HG03066 (cell line): Measurements from ENCODE around the gene CHAT.
"Not testable (repeated sequence)": the region's sequence is repeated elsewhere in the genome, so short reads cannot be mapped to it uniquely, and the experiment has no call there.

ENCODE experiments used
- ATAC-seq: cut with Tn5 transposase; IDR thresholded peaks from one replicate; pipeline ENCODE4 v1.9.1; 2021; ENCODE audit warnings: low read depth; ENCODE audit not compliant: unreplicated experiment

CHAT gene

GRCh38 chr10:49678827-49679479 is 65.1 kb downstream of the CHAT start:
- ATAC-seq, result no peak

- ATAC-seq, result no peak
Observed at GRCh38 chr10:49679480-49679893, 65.7 kb downstream of the CHAT start, which contains the start of gene C10orf53. Gene C10orf53, plus strand, starts transcription at chr10:49679651. Its CDS starts 47 bp downstream, at chr10:49679698.

GRCh38 chr10:49682449-49682848 is 68.6 kb downstream of the CHAT start:
- ATAC-seq, result not testable (repeated sequence)

GRCh38 chr10:49682879-49683278 is 69.0 kb downstream of the CHAT start:
- no peak for ATAC-seq

GRCh38 chr10:49686651-49687050 is 72.8 kb downstream of the CHAT start:
- ATAC-seq, result no peak

GRCh38 chr10:49688261-49688846 is 74.5 kb downstream of the CHAT start:
- no peak for ATAC-seq

- no peak for ATAC-seq
Observed at GRCh38 chr10:49688920-49689319, 75.1 kb downstream of the CHAT start.

GRCh38 chr10:49689882-49690510 is 76.2 kb downstream of the CHAT start:
- ATAC-seq, result no peak

- no peak for ATAC-seq
Observed at GRCh38 chr10:49690698-49691356, 77.0 kb downstream of the CHAT start.

GRCh38 chr10:49691588-49691987 is 77.8 kb downstream of the CHAT start:
- ATAC-seq, result no peak

- ATAC-seq, result no peak
Observed at GRCh38 chr10:49694466-49694865, 80.6 kb downstream of the CHAT start.

GRCh38 chr10:49696311-49696710 is 82.5 kb downstream of the CHAT start:
- no peak for ATAC-seq

- no peak for ATAC-seq
Observed at GRCh38 chr10:49698679-49699078, 84.8 kb downstream of the CHAT start.

GRCh38 chr10:49700211-49700610 is 86.4 kb downstream of the CHAT start:
- no peak for ATAC-seq

- no peak for ATAC-seq
Observed at GRCh38 chr10:49700997-49701396, 87.2 kb downstream of the CHAT start.

- no peak for ATAC-seq
Observed at GRCh38 chr10:49707585-49707984, 93.7 kb downstream of the CHAT start.

- ATAC-seq, result no peak
Observed at GRCh38 chr10:49709934-49710333, 96.1 kb downstream of the CHAT start.

- no peak for ATAC-seq
Observed at GRCh38 chr10:49710966-49711365, 97.1 kb downstream of the CHAT start.

GRCh38 chr10:49711481-49711880 is 97.6 kb downstream of the CHAT start:
- ATAC-seq, result no peak

GRCh38 chr10:49713266-49713665 is 99.4 kb downstream of the CHAT start:
- ATAC-seq, result no peak
